Islet of Langerhans (tissue), 1 donor: ENCODE measurements around the gene VTI1A.

ENCODE experiments used
- FAIRE-seq: peaks from one replicate; lab custom pipeline; 2011; peaks lifted over from hg19 to GRCh38; lab: Jason Lieb, UNC

Gene VTI1A

GRCh38 chr10:112679392-112679791 is 232.4 kb downstream of the VTI1A start:
- FAIRE-seq, result no peak

GRCh38 chr10:112680586-112680985 is 233.6 kb downstream of the VTI1A start:
- FAIRE-seq, result no peak

GRCh38 chr10:112687647-112688046 is 240.6 kb downstream of the VTI1A start:
- FAIRE-seq, result no peak

GRCh38 chr10:112689327-112690072 is 242.5 kb downstream of the VTI1A start:
- no peak for FAIRE-seq

- no peak for FAIRE-seq
Observed at GRCh38 chr10:112695539-112695938, 248.5 kb downstream of the VTI1A start.

- FAIRE-seq, result no peak
Observed at GRCh38 chr10:112696592-112696991, 249.6 kb downstream of the VTI1A start.

- no peak for FAIRE-seq
Observed at GRCh38 chr10:112698133-112698817, 251.3 kb downstream of the VTI1A start.

GRCh38 chr10:112698818-112699164 is 251.8 kb downstream of the VTI1A start:
- FAIRE-seq, result no peak

- no peak for FAIRE-seq
Observed at GRCh38 chr10:112700215-112700671, 253.2 kb downstream of the VTI1A start.

- FAIRE-seq, result no peak
Observed at GRCh38 chr10:112701211-112701877, 254.3 kb downstream of the VTI1A start.

- no peak for FAIRE-seq
Observed at GRCh38 chr10:112701878-112702255, 254.9 kb downstream of the VTI1A start.

GRCh38 chr10:112706577-112706976 is 259.6 kb downstream of the VTI1A start:
- no peak for FAIRE-seq

- FAIRE-seq, result no peak
Observed at GRCh38 chr10:112708461-112708860, 261.4 kb downstream of the VTI1A start.

GRCh38 chr10:112710528-112710927 is 263.5 kb downstream of the VTI1A start:
- FAIRE-seq, result no peak

- FAIRE-seq, result no peak
Observed at GRCh38 chr10:112711366-112711765, 264.4 kb downstream of the VTI1A start.

GRCh38 chr10:112712536-112712935 is 265.5 kb downstream of the VTI1A start:
- FAIRE-seq, result no peak

- FAIRE-seq, result no peak
Observed at GRCh38 chr10:112713411-112713810, 266.4 kb downstream of the VTI1A start.

GRCh38 chr10:112715581-112715980 is 268.6 kb downstream of the VTI1A start:
- FAIRE-seq, result no peak

- FAIRE-seq, result no peak
Observed at GRCh38 chr10:112716076-112716475, 269.1 kb downstream of the VTI1A start.

GRCh38 chr10:112716924-112717413 is 270.0 kb downstream of the VTI1A start:
- FAIRE-seq, result no peak

GRCh38 chr10:112720178-112720577 is 273.2 kb downstream of the VTI1A start:
- no peak for FAIRE-seq

GRCh38 chr10:112721080-112721698 is 274.2 kb downstream of the VTI1A start:
- FAIRE-seq, result no peak

- FAIRE-seq, result no peak
Observed at GRCh38 chr10:112722758-112723157, 275.7 kb downstream of the VTI1A start.
